ENCODE measurements around the gene DKC1.

DKC1 gene

GRCh38 chrX:154738011-154738738 lies 24.5 kb upstream of the DKC1 start:
- no peak for DNase-seq

- no peak for DNase-seq
Observed at GRCh38 chrX:154739952-154740465, 22.7 kb upstream of the DKC1 start.

- no peak for DNase-seq
Observed at GRCh38 chrX:154742613-154743012, 20.1 kb upstream of the DKC1 start.

- peak; percentile 68 for DNase-seq
Observed at GRCh38 chrX:154748712-154749339, 13.8 kb upstream of the DKC1 start.

- peak; percentile 30 for DNase-seq
Observed at GRCh38 chrX:154749856-154750255, 12.8 kb upstream of the DKC1 start.

GRCh38 chrX:154750301-154751202 lies 12.1 kb upstream of the DKC1 start, which contains the start of gene GAB3:
TSS of gene GAB3 (minus strand) at chrX:154751077. CDS start at chrX:154751025, 52 bp downstream.
- peak; percentile 10 for DNase-seq

- no peak for DNase-seq
Observed at GRCh38 chrX:154751203-154751668, 11.4 kb upstream of the DKC1 start.

- DNase-seq, result no peak
Observed at GRCh38 chrX:154751669-154752271, 10.9 kb upstream of the DKC1 start.

GRCh38 chrX:154758696-154759095 lies 4.0 kb upstream of the DKC1 start:
- no peak for DNase-seq

- DNase-seq, result peak; percentile 51
Observed at GRCh38 chrX:154761977-154762536, 607 bp upstream of the DKC1 start.

- no peak for DNase-seq
Observed at GRCh38 chrX:154774622-154775021, 12.0 kb downstream of the DKC1 start.

GRCh38 chrX:154775419-154776349 lies 13.0 kb downstream of the DKC1 start:
- peak; percentile 7 for DNase-seq

- DNase-seq, result no peak
Observed at GRCh38 chrX:154776753-154777152, 14.1 kb downstream of the DKC1 start.

GRCh38 chrX:154779261-154779660 lies 16.6 kb downstream of the DKC1 start:
- DNase-seq, result no peak

GRCh38 chrX:154780968-154781367 lies 18.3 kb downstream of the DKC1 start:
- DNase-seq, result no peak

GRCh38 chrX:154784149-154784995 lies 21.7 kb downstream of the DKC1 start:
- no peak for DNase-seq

- DNase-seq, result no peak
Observed at GRCh38 chrX:154785716-154786115, 23.1 kb downstream of the DKC1 start.

- no peak for DNase-seq
Observed at GRCh38 chrX:154791467-154791866, 28.8 kb downstream of the DKC1 start.

- DNase-seq, result no peak
Observed at GRCh38 chrX:154791939-154792338, 29.3 kb downstream of the DKC1 start.

All from NCI-H1694 treated with DMSO at 0.1 percent for 48 hours (cell line).